ENCODE results near the gene MAP7D1.

The MAP7D1 gene

DNA sequence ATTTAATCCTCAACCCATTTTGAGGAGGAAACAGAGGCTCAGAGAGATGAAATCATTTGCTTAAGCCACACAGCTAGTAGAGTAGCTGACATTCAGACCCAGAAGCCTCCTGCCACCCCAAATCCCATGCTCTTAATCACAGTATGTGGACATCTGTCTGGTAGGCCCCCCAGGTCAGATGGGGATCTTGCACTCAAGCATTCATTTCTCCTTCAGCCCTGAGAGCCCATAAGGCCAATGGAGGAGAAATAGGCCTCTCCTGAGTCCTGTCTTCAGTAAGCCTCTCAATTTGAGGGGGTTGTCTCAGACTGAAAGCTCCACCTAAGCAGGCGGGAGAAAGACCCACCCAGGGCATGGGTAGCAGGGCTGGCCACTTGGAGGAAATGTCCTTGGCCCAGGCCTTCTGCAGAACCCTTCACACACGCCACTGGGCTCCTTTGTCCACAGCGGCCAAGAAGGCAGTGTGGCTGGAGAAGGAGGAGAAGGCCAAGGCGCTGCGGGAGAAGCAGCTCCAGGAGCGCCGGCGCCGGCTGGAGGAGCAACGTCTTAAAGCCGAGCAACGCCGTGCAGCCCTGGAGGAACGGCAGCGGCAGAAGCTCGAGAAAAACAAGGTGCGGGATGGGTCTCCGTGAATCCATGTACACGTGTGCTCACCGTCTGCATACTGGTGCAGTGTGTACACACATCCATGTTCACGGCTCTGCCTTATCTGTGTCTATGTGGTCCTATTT, 16.2 kb downstream of the MAP7D1 start:
- no peak overlapping the region for H3K4me3 ChIP-seq (ENCODE audit: low read depth, low read length)
- no peak for DNase-seq (ENCODE audit: low read depth)
- TF ChIP-seq POLR2A (IDR thresholded peaks at IDR 0.05; ENCODE audit: extremely low read depth, insufficient read length) (no peak), MYC (IDR thresholded peaks at IDR 0.05; ENCODE audit: low read depth, low read length) (no peak)
- TF ChIP-seq, protein P1, sequence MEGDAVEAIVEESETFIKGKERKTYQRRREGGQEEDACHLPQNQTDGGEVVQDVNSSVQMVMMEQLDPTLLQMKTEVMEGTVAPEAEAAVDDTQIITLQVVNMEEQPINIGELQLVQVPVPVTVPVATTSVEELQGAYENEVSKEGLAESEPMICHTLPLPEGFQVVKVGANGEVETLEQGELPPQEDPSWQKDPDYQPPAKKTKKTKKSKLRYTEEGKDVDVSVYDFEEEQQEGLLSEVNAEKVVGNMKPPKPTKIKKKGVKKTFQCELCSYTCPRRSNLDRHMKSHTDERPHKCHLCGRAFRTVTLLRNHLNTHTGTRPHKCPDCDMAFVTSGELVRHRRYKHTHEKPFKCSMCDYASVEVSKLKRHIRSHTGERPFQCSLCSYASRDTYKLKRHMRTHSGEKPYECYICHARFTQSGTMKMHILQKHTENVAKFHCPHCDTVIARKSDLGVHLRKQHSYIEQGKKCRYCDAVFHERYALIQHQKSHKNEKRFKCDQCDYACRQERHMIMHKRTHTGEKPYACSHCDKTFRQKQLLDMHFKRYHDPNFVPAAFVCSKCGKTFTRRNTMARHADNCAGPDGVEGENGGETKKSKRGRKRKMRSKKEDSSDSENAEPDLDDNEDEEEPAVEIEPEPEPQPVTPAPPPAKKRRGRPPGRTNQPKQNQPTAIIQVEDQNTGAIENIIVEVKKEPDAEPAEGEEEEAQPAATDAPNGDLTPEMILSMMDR (IDR thresholded peaks at IDR 0.05; ENCODE audit: low read depth, low read length), result no peak

DNA sequence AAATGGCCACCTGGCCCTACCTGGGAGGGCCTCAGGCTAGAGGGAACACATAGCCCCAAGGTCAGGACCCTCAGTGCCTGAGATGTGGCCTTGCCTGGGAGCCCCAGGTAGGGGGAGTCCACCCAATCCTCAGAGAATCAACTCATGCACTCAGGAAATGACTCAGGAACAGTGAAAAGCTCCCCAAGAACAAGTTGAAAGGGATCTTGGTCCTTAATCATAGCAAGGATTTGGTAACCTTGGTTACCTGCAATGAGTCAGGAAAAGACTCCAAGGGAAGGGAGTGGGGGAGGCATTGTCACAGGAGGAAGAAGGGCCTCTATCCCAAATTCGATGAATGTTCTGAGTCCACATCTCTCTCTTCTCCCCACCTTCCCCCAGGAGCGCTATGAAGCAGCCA, 17.0 kb downstream of the MAP7D1 start:
- no peak for DNase-seq (ENCODE audit: low read depth)
- H3K4me3 ChIP-seq (ENCODE audit: low read depth, low read length), result no peak overlapping the region
- TF ChIP-seq, protein P1 (IDR thresholded peaks at IDR 0.05; ENCODE audit: low read depth, low read length), result no peak
- TF ChIP-seq, protein P2, sequence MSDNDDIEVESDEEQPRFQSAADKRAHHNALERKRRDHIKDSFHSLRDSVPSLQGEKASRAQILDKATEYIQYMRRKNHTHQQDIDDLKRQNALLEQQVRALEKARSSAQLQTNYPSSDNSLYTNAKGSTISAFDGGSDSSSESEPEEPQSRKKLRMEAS (IDR thresholded peaks at IDR 0.05; ENCODE audit: low read depth, low read length), result no peak
- TF ChIP-seq MYC (IDR thresholded peaks at IDR 0.05; ENCODE audit: low read depth, low read length), result no peak
- TF ChIP-seq POLR2A (IDR thresholded peaks at IDR 0.05; ENCODE audit: extremely low read depth, insufficient read length), result no peak

DNA sequence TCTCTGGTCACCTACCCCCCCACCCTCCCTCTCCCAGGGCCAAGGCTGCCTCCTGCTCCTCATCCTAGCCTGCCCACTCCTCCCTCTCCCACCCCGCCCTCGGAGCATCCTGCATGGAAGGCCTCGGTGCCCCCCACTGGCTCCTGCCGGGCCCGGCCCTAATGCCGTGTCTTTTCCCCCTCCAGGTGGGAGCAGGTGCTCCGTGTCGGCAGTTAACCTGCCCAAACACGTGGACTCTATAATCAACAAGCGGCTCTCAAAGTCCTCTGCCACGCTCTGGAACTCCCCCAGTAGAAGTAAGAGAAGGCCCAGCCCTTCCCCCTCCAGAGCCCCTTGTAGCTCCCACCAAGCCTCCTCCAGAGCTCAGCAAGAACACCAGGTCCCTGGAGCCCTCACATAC, 18.8 kb downstream of the MAP7D1 start:
- DNase-seq (ENCODE audit: low read depth), result no peak
- TF ChIP-seq POLR2A (IDR thresholded peaks at IDR 0.05; ENCODE audit: extremely low read depth, insufficient read length), result no peak
- no peak for TF ChIP-seq MYC (IDR thresholded peaks at IDR 0.05; ENCODE audit: low read depth, low read length)
- TF ChIP-seq, protein P1 (IDR thresholded peaks at IDR 0.05; ENCODE audit: low read depth, low read length), result no peak
- TF ChIP-seq, protein P2 (IDR thresholded peaks at IDR 0.05; ENCODE audit: low read depth, low read length), result no peak
- H3K4me3 ChIP-seq (ENCODE audit: low read depth, low read length), result no peak overlapping the region

DNA sequence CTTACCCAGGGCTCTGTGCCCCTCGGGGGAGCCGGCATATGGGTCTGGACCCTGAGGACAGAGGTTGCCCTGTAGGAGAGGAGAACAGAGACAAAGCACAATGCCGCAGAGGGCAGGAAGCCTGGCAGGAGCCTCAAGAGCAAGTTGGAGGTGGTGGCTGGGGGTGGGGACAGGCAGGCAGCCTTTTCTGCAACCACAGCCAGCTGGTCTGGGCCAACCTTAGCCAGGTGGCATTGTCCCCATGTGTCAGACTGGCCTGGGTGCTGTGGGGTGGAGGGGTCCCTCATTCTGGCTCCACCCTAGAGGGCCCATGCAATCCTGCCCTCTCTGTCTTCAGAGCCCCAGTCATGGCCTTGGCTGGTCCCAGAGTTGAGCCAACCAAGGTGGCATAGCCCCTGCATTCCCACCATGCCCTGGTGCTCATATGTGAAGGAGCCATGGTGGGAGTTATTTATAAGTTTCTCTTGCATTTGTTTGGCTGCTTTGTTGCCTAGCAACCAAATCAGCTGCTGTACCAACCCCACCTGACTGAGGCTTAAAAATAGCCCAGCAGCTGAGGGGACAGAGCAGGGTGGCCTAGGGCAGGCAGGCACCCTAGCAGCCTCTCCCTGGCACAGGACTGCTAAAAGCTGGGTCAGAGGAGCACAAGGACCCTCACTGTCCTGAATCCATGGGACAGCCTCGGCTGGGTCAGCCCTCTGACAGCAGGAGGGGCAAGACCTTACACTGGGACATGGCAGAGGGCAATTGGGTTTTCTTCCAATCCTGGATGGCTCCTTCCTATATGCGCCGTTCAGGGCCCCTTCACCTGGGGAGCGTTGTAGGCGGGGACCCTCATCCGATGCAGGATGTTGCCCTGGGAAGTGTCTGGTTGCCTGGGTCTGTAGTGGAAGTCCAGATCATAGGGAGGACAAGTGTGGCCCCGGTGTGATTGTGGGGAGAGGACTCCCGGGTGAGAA, 19.5 kb downstream of the MAP7D1 start:
- no peak for DNase-seq (ENCODE audit: low read depth)
- TF ChIP-seq, protein P2 (IDR thresholded peaks at IDR 0.05; ENCODE audit: low read depth, low read length), result no peak
- no peak for TF ChIP-seq MYC (IDR thresholded peaks at IDR 0.05; ENCODE audit: low read depth, low read length)
- TF ChIP-seq POLR2A (IDR thresholded peaks at IDR 0.05; ENCODE audit: extremely low read depth, insufficient read length), result no peak
- TF ChIP-seq, protein P1 (IDR thresholded peaks at IDR 0.05; ENCODE audit: low read depth, low read length), result no peak
- H3K4me3 ChIP-seq (ENCODE audit: low read depth, low read length), result no peak overlapping the region

DNA sequence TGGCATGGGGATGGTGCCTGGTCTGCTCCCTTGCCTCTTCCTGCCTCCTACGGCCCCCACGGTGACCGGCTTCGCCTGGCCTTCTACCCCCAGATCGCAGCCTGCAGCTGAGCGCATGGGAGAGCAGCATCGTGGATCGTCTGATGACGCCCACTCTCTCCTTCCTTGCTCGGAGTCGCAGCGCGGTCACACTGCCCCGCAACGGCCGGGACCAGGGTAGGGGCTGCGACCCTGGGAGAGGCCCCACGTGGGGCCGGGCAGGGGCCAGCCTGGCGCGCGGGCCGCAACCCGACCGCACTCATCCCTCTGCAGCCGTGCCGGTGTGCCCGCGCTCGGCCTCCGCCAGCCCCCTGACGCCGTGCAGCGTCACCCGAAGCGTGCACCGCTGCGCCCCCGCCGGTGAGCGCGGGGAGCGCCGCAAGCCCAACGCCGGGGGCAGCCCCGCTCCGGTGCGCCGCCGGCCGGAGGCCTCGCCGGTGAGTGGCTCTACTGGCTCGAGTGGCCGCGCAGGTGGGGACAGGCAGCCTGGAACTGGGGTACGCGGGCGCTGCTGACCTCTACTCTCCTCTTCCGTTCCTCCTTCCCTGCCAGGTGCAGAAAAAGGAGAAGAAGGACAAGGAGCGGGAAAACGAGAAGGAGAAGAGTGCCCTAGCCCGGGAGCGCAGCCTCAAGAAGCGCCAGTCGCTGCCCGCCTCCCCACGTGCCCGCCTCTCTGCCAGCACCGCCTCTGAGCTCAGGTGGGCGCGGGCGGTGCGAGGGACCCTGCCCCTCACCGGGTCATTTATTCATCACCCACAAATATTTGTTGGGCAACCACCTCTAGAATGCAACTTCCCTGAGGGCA, 20.4 kb downstream of the MAP7D1 start:
- no peak for DNase-seq (ENCODE audit: low read depth)
- TF ChIP-seq, protein P2 (IDR thresholded peaks at IDR 0.05; ENCODE audit: low read depth, low read length), result no peak
- no peak overlapping the region for H3K4me3 ChIP-seq (ENCODE audit: low read depth, low read length)
